Naive thymus-derived CD4-positive, alpha-beta T cell (primary cell): ENCODE measurements around the gene ZFYVE28. TPM values are rescaled to one million over a fixed set of nuclear protein-coding genes. Genes with fewer than 3 reads are reported as not detected.

ENCODE experiments used
- ATAC-seq: fragments of 150-1000 bp; cut with Tn5 transposase; 2 replicates; pipeline ENCODE4 v1.10.0; 2021; ENCODE audit warnings: mild to moderate bottlenecking, moderate library complexity
- CTCF ChIA-PET: fragments of 350-600 bp; sonication (Branson Sonifier 250); formaldehyde crosslinking; loops from one replicate; lab custom pipeline; 2021; ENCODE audit warnings: antibody characterized with exemption; lab: Charles Lee
- POLR2A ChIA-PET: fragments of 350-600 bp; sonication (Branson Sonifier 250); formaldehyde crosslinking; loops from one replicate; lab custom pipeline; 2021; ENCODE audit warnings: antibody characterized with exemption, inconsistent platforms; lab: Charles Lee
- DNase-seq, 9 donors: peaks; one replicate each; pipeline versions ENCODE4 v3.0.0 to v3.0.0-alpha.2; 2020 to 2022; ENCODE audit warnings: mixed read lengths in 1 of 9
- H3K27ac ChIP-seq: one replicate; pipeline ENCODE4 v1.7.0; 2013; ENCODE audit warnings: mild to moderate bottlenecking, low read depth, low read length, moderate library complexity
- H3K27me3 ChIP-seq, 2 donors: one replicate each; pipeline ENCODE4 v1.7.0; 2013; ENCODE audit warnings: low read length in 2 of 2, mild to moderate bottlenecking in 2 of 2, moderate library complexity in 2 of 2; ENCODE audit not compliant: control insufficient read depth in 2 of 2, insufficient read depth in 2 of 2
- H3K36me3 ChIP-seq, 3 experiments: 1 replicate in 2 of 3; 2 replicates in 1 of 3; pipeline ENCODE4 v1.7.0; 2013; ENCODE audit warnings: low read length in 3 of 3, mild to moderate bottlenecking in 3 of 3, moderate library complexity in 1 of 3; ENCODE audit not compliant: insufficient read depth in 3 of 3, control insufficient read depth in 2 of 3
- H3K4me1 ChIP-seq, 2 donors: one replicate each; pipeline ENCODE4 v1.7.0; 2013; ENCODE audit warnings: low read length in 2 of 2, mild to moderate bottlenecking in 2 of 2, moderate library complexity in 1 of 2; ENCODE audit not compliant: control insufficient read depth in 2 of 2, insufficient read depth in 2 of 2
- H3K4me3 ChIP-seq: 2 replicates; pipeline ENCODE4 v1.7.0; 2013; ENCODE audit warnings: mild to moderate bottlenecking, low read length
- H3K9me3 ChIP-seq, 3 experiments: 1 replicate in 2 of 3; 2 replicates in 1 of 3; pipeline ENCODE4 v1.7.0; 2013; ENCODE audit warnings: low read length in 3 of 3; ENCODE audit not compliant: control insufficient read depth in 2 of 3
- H3K27ac Mint-ChIP-seq, 9 donors: one replicate each; pipeline ENCODE4 v1.8.0; 2020 to 2022; ENCODE audit warnings: mixed read lengths in 9 of 9, mild to moderate bottlenecking in 8 of 9, moderate library complexity in 5 of 9, inconsistent platforms in 2 of 9
- H3K27me3 Mint-ChIP-seq, 5 donors: one replicate each; pipeline ENCODE4 v1.8.0; 2021 to 2022; ENCODE audit warnings: mixed read lengths in 5 of 5, mild to moderate bottlenecking in 1 of 5
- H3K36me3 Mint-ChIP-seq, 5 donors: one replicate each; pipeline ENCODE4 v1.8.0; 2020 to 2022; ENCODE audit warnings: mixed read lengths in 5 of 5, mild to moderate bottlenecking in 3 of 5, inconsistent platforms in 1 of 5
- H3K4me1 Mint-ChIP-seq, 7 donors: one replicate each; pipeline ENCODE4 v1.8.0; 2020 to 2022; ENCODE audit warnings: mixed read lengths in 7 of 7, mild to moderate bottlenecking in 3 of 7, inconsistent platforms in 1 of 7
- H3K4me3 Mint-ChIP-seq, 10 donors: one replicate each; pipeline ENCODE4 v1.8.0; 2020 to 2022; ENCODE audit warnings: mild to moderate bottlenecking in 10 of 10, mixed read lengths in 10 of 10, moderate library complexity in 6 of 10, inconsistent platforms in 2 of 10
- H3K9me3 Mint-ChIP-seq, 11 donors: one replicate each; pipeline ENCODE4 v1.8.0; 2020 to 2022; ENCODE audit warnings: mixed read lengths in 11 of 11, mild to moderate bottlenecking in 4 of 11, inconsistent platforms in 1 of 11, moderate library complexity in 1 of 11
- intact Hi-C, 2 donors: fragments of 100-400 bp; cut with micrococcal nuclease; formaldehyde crosslinking; loops; one replicate each; pipeline ENCODE4 v1.15.1; 2023
- polyA plus RNA-seq, 2 donors: library from polyadenylated mRNA; unstranded; fragments of 300-500 nt; fragmentation: Illumina TruSeq; gene quantifications; one replicate each; pipeline ENCODE4 v1.2.3, GENCODE V29; 2021
- total RNA-seq, 6 experiments: library from RNA in 5 of 6; stranded (reverse) in 5 of 6; gene quantifications; 1 replicate in 5 of 6; 2 replicates in 1 of 6; pipeline ENCODE4 v1.2.3 and lab custom pipeline; 2021 to 2026

ZFYVE28 gene
- total and polyA plus RNA-seq, 7 experiments from 2014 or later = 6.1 to 26.5 (median 15.9) TPM

- H3K4me1 ChIP-seq = peaks cover 32 to 41% of the 10 kb centered on the region in 2 donors
- Mint-ChIP-seq H3K4me3 (peak overlapping the region in 2 of 10 donors; percentile 50 to 53), H3K27me3 (peaks cover 0 to 5% (median 0%) of the 10 kb centered on the region in 5 donors), H3K27ac (peak overlapping the region in 4 of 9 donors; percentile 72 to 85 (median 78)), H3K36me3 (peaks cover 0 to 3% (median 0%) of the 10 kb centered on the region in 5 donors), H3K4me1 (peaks cover 7 to 76% (median 39%) of the 10 kb centered on the region in 7 donors), H3K9me3 (peaks cover 0 to 8% (median 0%) of the 10 kb centered on the region in 11 donors)
- ATAC-seq (no peak), DNase-seq (peak in 1 of 9 donors; percentile 7)
- no peaks in the 10 kb centered on the region for H3K27me3 ChIP-seq
- H3K36me3 ChIP-seq = no peaks in the 10 kb centered on the region
- intact Hi-C loops = loop anchor here in 1 of 2 donors (10.0 kb wide), 1 partner anchor 67 kb away; no protein-coding TSS in a partner anchor
- no peak overlapping the region for H3K27ac ChIP-seq
- H3K9me3 ChIP-seq = no peaks in the 10 kb centered on the region
- POLR2A ChIA-PET = interaction anchor here (0.6 to 1.2 kb wide), 3 partner anchors 21 to 182 kb away, joined by 3 to 5 read pairs (median 4); partner anchors contain the start of gene MXD4
- CTCF ChIA-PET = no interaction called here
- H3K4me3 ChIP-seq = no peak overlapping the region
Observed at GRCh38 chr4:2288051-2288541, 130.3 kb downstream of the ZFYVE28 start.

GRCh38 chr4:2287594-2287915, 130.9 kb downstream of the ZFYVE28 start:
- H3K36me3 ChIP-seq = no peaks in the 10 kb centered on the region
- DNase-seq (peak in 2 of 9 donors; percentile 3 to 7), ATAC-seq (no peak)
- H3K27me3 ChIP-seq = no peaks in the 10 kb centered on the region
- H3K27ac ChIP-seq = no peak overlapping the region
- peaks cover 0 to 5% (median 0%) of the 10 kb centered on the region in 11 donors for H3K9me3 Mint-ChIP-seq
- intact Hi-C loops = loop anchor here in 1 of 2 donors (10.0 kb wide), 1 partner anchor 67 kb away; no protein-coding TSS in a partner anchor
- H3K4me3 ChIP-seq = no peak overlapping the region
- CTCF ChIA-PET = no interaction called here
- H3K36me3 Mint-ChIP-seq = peaks cover 0 to 3% (median 0%) of the 10 kb centered on the region in 5 donors
- H3K4me1 Mint-ChIP-seq = peaks cover 13 to 76% (median 41%) of the 10 kb centered on the region in 7 donors
- POLR2A ChIA-PET = interaction anchor here (0.6 to 1.0 kb wide), 3 partner anchors 20 to 183 kb away, joined by 3 to 4 read pairs (median 4); no protein-coding TSS in a partner anchor
- peaks cover 38 to 47% of the 10 kb centered on the region in 2 donors for H3K4me1 ChIP-seq
- no peaks in the 10 kb centered on the region for H3K9me3 ChIP-seq
- H3K4me3 Mint-ChIP-seq = peak overlapping the region in 1 of 10 donors; percentile 35
- H3K27me3 Mint-ChIP-seq = peaks cover 0 to 3% (median 0%) of the 10 kb centered on the region in 5 donors
- H3K27ac Mint-ChIP-seq = peak overlapping the region in 5 of 9 donors; percentile 24 to 85 (median 72)

- intact Hi-C loops = loop anchor here in 1 of 2 donors (10.0 kb wide), 1 partner anchor 68 kb away; no protein-coding TSS in a partner anchor
- H3K27me3 Mint-ChIP-seq = peaks cover 0 to 2% (median 0%) of the 10 kb centered on the region in 5 donors
- H3K27ac ChIP-seq = no peak overlapping the region
- ChIA-PET POLR2A (interaction anchor here (0.7 to 1.0 kb wide), 3 partner anchors 20 to 46 kb away, joined by 3 to 4 read pairs (median 4); partner anchors contain the start of gene MXD4), CTCF (no interaction called here)
- no peaks in the 10 kb centered on the region for H3K36me3 ChIP-seq
- peaks cover 0 to 5% (median 0%) of the 10 kb centered on the region in 11 donors for H3K9me3 Mint-ChIP-seq
- DNase-seq (peak in 2 of 9 donors; percentile 1 to 2), ATAC-seq (no peak)
- H3K9me3 ChIP-seq = no peaks in the 10 kb centered on the region
- H3K27me3 ChIP-seq = no peaks in the 10 kb centered on the region
- peak overlapping the region in 5 of 9 donors; percentile 19 to 72 (median 65) for H3K27ac Mint-ChIP-seq
- H3K4me1 ChIP-seq = peaks cover 42 to 49% of the 10 kb centered on the region in 2 donors
- H3K4me3 Mint-ChIP-seq = peak overlapping the region in 1 of 10 donors; percentile 35
- peaks cover 0 to 5% (median 0%) of the 10 kb centered on the region in 5 donors for H3K36me3 Mint-ChIP-seq
- H3K4me3 ChIP-seq = no peak overlapping the region
- peaks cover 18 to 76% (median 42%) of the 10 kb centered on the region in 7 donors for H3K4me1 Mint-ChIP-seq
Observed at GRCh38 chr4:2286904-2287593, 131.4 kb downstream of the ZFYVE28 start.

DNA sequence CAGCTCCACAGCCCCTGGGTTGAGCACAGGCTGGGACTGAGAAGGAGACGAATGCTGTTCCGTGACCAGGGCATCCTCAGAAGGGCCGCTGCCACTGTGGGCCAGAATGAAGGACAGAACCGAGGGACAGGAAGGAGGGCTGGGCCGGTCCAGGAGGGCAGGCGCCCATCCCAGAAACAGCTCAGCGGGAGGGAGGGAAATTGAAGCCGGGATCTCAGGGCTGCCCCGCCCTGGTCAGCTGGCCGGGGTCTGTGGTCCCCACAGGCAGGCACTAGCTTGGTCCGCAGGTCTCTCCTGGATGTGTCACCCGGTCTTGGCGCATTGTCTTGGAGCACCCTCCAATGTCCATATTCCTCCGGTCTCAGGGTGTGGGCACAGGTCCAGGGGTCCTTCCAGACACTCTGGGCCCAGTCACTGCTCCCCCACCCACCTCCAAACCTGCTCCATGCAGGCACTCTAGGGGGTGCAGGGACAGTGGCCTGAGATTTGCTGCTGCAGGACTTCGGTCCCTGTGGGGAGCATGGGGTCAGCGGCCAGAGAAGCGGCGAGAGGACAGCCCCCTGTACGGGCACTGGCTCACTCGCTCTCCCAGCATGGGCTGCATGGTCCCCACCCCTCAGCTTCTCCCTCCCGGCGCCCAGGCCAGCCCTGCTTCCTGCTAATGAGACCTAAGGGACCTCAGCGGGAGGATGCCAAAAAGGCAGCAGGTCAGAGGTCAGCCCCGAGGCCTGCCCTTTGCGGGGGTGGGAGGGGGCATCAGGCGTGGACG, 132.6 kb downstream of the ZFYVE28 start:
- CTCF ChIA-PET = interaction anchor here (1.1 kb wide), 1 partner anchor 44 kb away, joined by 3 read pairs; the partner anchor contains the start of genes HAUS3 and POLN
- peak overlapping the region in 1 of 10 donors; percentile 23 for H3K4me3 Mint-ChIP-seq
- DNase-seq = peak in 1 of 9 donors; percentile 7
- peaks cover 0 to 5% (median 0%) of the 10 kb centered on the region in 11 donors for H3K9me3 Mint-ChIP-seq
- POLR2A ChIA-PET = no interaction called here
- H3K4me3 ChIP-seq = no peak overlapping the region
- no peaks in the 10 kb centered on the region for H3K9me3 ChIP-seq
- peaks cover 42 to 51% of the 10 kb centered on the region in 2 donors for H3K4me1 ChIP-seq
- no peak overlapping the region for H3K27ac ChIP-seq
- H3K27me3 Mint-ChIP-seq = peaks cover 0 to under 1% (median 0%) of the 10 kb centered on the region in 5 donors
- intact Hi-C loops = loop anchor here in 1 of 2 donors (10.0 kb wide), 1 partner anchor 69 kb away; no protein-coding TSS in a partner anchor
- H3K36me3 Mint-ChIP-seq = peaks cover 0 to 5% (median 0%) of the 10 kb centered on the region in 5 donors
- no peak for ATAC-seq
- peaks cover 27 to 80% (median 48%) of the 10 kb centered on the region in 7 donors for H3K4me1 Mint-ChIP-seq
- peak overlapping the region; percentile 11 to 79 (median 45) for H3K27ac Mint-ChIP-seq
- H3K36me3 ChIP-seq = no peaks in the 10 kb centered on the region
- no peaks in the 10 kb centered on the region for H3K27me3 ChIP-seq

DNA sequence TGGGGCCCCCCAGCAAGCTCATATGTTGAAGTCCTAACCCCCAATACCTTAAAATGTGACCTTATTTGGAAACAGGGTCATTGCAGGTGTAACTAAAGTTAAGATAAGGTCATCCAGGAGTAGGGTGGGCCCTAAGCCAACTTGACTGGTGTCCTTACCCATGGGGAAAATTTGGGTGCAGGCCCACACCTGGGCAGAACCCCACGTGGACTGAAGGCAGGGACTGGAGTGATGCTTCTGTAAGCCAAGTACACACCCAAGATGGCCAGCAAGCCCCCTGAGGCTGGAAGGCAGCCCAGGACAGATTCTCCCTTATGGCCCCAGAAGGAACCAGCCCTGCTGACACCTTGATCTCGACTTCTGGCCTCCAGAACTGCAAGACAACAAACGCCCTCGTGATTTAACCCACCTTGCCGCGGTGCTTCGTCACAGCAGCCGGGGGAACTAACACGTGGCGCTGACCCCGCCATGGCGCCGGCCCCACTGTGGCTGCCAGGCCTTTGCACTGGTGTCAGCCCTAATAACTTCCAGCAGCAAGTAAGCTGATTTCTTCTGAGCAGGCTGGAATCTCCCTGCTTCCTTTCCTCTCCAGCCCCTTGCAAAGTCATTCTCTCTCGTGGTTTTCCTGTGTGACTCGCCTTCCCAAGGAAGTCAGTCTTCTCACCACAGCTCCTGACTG, 133.4 kb downstream of the ZFYVE28 start:
- no peak overlapping the region for H3K4me3 ChIP-seq
- no peak overlapping the region for H3K27ac ChIP-seq
- peak in 1 of 9 donors; percentile 5 for DNase-seq
- ChIA-PET CTCF (interaction anchor here (1.1 kb wide), 1 partner anchor 43 kb away, joined by 3 read pairs; the partner anchor contains the start of genes HAUS3 and POLN), POLR2A (no interaction called here)
- H3K9me3 ChIP-seq = no peaks in the 10 kb centered on the region
- H3K9me3 Mint-ChIP-seq = peaks cover 0 to 5% (median 0%) of the 10 kb centered on the region in 11 donors
- peaks cover 0 to 5% (median 0%) of the 10 kb centered on the region in 5 donors for H3K36me3 Mint-ChIP-seq
- peak overlapping the region; percentile 11 to 79 (median 53) for H3K27ac Mint-ChIP-seq
- H3K4me3 Mint-ChIP-seq = peak overlapping the region in 1 of 10 donors; percentile 42
- peaks cover 38 to 47% of the 10 kb centered on the region in 2 donors for H3K4me1 ChIP-seq
- intact Hi-C loops = loop anchor here (5.0 to 10.0 kb wide), 2 partner anchors 70 to 252 kb away; partner anchors contain the start of gene FAM193A (in 1 of the 2)
- no peaks in the 10 kb centered on the region for H3K27me3 ChIP-seq
- no peaks in the 10 kb centered on the region for H3K36me3 ChIP-seq
- ATAC-seq = no peak
- no peaks in the 10 kb centered on the region for H3K27me3 Mint-ChIP-seq
- peaks cover 27 to 80% (median 51%) of the 10 kb centered on the region in 7 donors for H3K4me1 Mint-ChIP-seq
